CD14-positive monocyte (primary cell): ENCODE measurements around the gene CNOT6L. TPM values are rescaled to one million over a fixed set of nuclear protein-coding genes. Genes with fewer than 3 reads are reported as not detected.

Experiments
- DNase-seq, 3 donors: peaks; one replicate each; pipeline ENCODE4 v3.0.0-alpha.2; 2011 to 2022
- H2AFZ ChIP-seq: 2 replicates; pipeline ENCODE4 v1.6.0; 2012; ENCODE audit warnings: mild to moderate bottlenecking, low read depth, low read length, inconsistent platforms; ENCODE audit not compliant: insufficient read depth, poor library complexity, severe bottlenecking
- H3K27ac ChIP-seq, 2 donors: 1 replicate in 1 of 2; 2 replicates in 1 of 2; pipeline ENCODE4 v1.5.1; 2012 to 2013; ENCODE audit warnings: low read length in 2 of 2, control low read depth in 1 of 2, inconsistent platforms in 1 of 2, low read depth in 1 of 2, mild to moderate bottlenecking in 1 of 2
- H3K27me3 ChIP-seq, 2 donors: one replicate each; pipeline versions ENCODE4 v1.6.0 to v1.6.1; 2011 to 2013; ENCODE audit warnings: low read length in 2 of 2; ENCODE audit not compliant: control insufficient read depth in 2 of 2, insufficient read depth in 2 of 2
- H3K36me3 ChIP-seq, 2 donors: replicated peaks in 1 of 2; 1 replicate in 1 of 2; 2 replicates in 1 of 2; pipeline versions ENCODE4 v1.5.1 to v1.6.1; 2012 to 2013; ENCODE audit warnings: low read length in 2 of 2, control low read depth in 1 of 2, inconsistent platforms in 1 of 2, mild to moderate bottlenecking in 1 of 2; ENCODE audit not compliant: insufficient read depth in 2 of 2, control insufficient read depth in 1 of 2
- H3K4me1 ChIP-seq, 2 donors: 1 replicate in 1 of 2; 2 replicates in 1 of 2; pipeline versions ENCODE4 v1.5.1 to v1.6.1; 2012 to 2013; ENCODE audit warnings: low read length in 2 of 2, control low read depth in 1 of 2, inconsistent platforms in 1 of 2, mild to moderate bottlenecking in 1 of 2, moderate library complexity in 1 of 2; ENCODE audit not compliant: insufficient read depth in 2 of 2, control insufficient read depth in 1 of 2
- H3K4me2 ChIP-seq: replicated peaks from 2 replicates; pipeline ENCODE3; 2012; ENCODE audit warnings: low read length, moderate library complexity, mild to moderate bottlenecking; ENCODE audit not compliant: poor library complexity, severe bottlenecking; ENCODE audit errors: extremely low read depth
- H3K4me3 ChIP-seq, 3 experiments: fragments of 200-600 bp in 1 of 3; sonication (generic) in 1 of 3; replicated peaks in 1 of 3; 1 replicate in 2 of 3; 2 replicates in 1 of 3; pipeline ENCODE4 v1.5.1; 2011 to 2013; ENCODE audit warnings: low read length in 3 of 3, mild to moderate bottlenecking in 3 of 3, control low read depth in 2 of 3, low read depth in 2 of 3, inconsistent platforms in 1 of 3, moderate library complexity in 1 of 3
- H3K79me2 ChIP-seq: 2 replicates; pipeline ENCODE4 v1.6.0; 2012; ENCODE audit warnings: mild to moderate bottlenecking, control low read depth, inconsistent platforms, low read length, moderate library complexity; ENCODE audit not compliant: insufficient read depth
- H3K9ac ChIP-seq: 2 replicates; pipeline ENCODE4 v1.6.0; 2017; ENCODE audit warnings: low read length, mild to moderate bottlenecking; ENCODE audit not compliant: insufficient read depth, poor library complexity, severe bottlenecking
- H3K9me3 ChIP-seq, 2 donors: replicated peaks in 1 of 2; 1 replicate in 1 of 2; 2 replicates in 1 of 2; pipeline versions ENCODE4 v1.5.1 to v1.6.1; 2012 to 2013; ENCODE audit warnings: low read length in 2 of 2, control low read depth in 1 of 2; ENCODE audit not compliant: control insufficient read depth in 1 of 2, insufficient read depth in 1 of 2
- H4K20me1 ChIP-seq: 2 replicates; pipeline ENCODE4 v1.6.0; 2012; ENCODE audit warnings: mild to moderate bottlenecking, low read length, control low read depth, moderate library complexity; ENCODE audit not compliant: insufficient read depth
- H3K27ac Mint-ChIP-seq, 7 donors: one replicate each; pipeline ENCODE4 v1.8.0; 2020; ENCODE audit warnings: mild to moderate bottlenecking in 7 of 7, mixed read lengths in 7 of 7, moderate library complexity in 6 of 7, inconsistent platforms in 2 of 7
- H3K27me3 Mint-ChIP-seq, 3 donors: one replicate each; pipeline ENCODE4 v1.8.0; 2021 to 2022; ENCODE audit warnings: low read depth in 3 of 3, mild to moderate bottlenecking in 3 of 3, mixed read lengths in 3 of 3, moderate library complexity in 3 of 3, inconsistent platforms in 1 of 3
- H3K36me3 Mint-ChIP-seq, 2 donors: one replicate each; pipeline ENCODE4 v1.8.0; 2020; ENCODE audit warnings: mixed read lengths in 2 of 2, inconsistent platforms in 1 of 2, mild to moderate bottlenecking in 1 of 2
- H3K4me1 Mint-ChIP-seq: one replicate; pipeline ENCODE4 v1.8.0; 2020; ENCODE audit warnings: mild to moderate bottlenecking, mixed read lengths
- H3K4me3 Mint-ChIP-seq, 2 donors: one replicate each; pipeline ENCODE4 v1.8.0; 2020; ENCODE audit warnings: mild to moderate bottlenecking in 2 of 2, mixed read lengths in 2 of 2, moderate library complexity in 1 of 2
- H3K9me3 Mint-ChIP-seq, 7 donors: one replicate each; pipeline ENCODE4 v1.8.0; 2020 to 2022; ENCODE audit warnings: mixed read lengths in 7 of 7, mild to moderate bottlenecking in 6 of 7, moderate library complexity in 6 of 7, inconsistent platforms in 2 of 7
- WGBS: methylation state at CpG from one replicate; pipeline ENCODE4 v1.1.5; 2013; ENCODE audit warnings: missing lambda C conversion rate; ENCODE audit not compliant: insufficient coverage; 5-methylcytosine and 5-hydroxymethylcytosine counted together
- intact Hi-C, 2 donors: fragments of 100-400 bp; cut with micrococcal nuclease; formaldehyde crosslinking; loops; one replicate each; pipeline versions ENCODE4 v1.15.0 to v1.15.1; 2023
- polyA plus RNA-seq, 3 donors: library from polyadenylated mRNA; depleted of rRNA in 1 of 3; unstranded in 2 of 3; stranded (reverse) in 1 of 3; fragments of 300-500 nt in 2 of 3; fragments of >200 nt in 1 of 3; fragmentation: Illumina TruSeq in 2 of 3; gene quantifications; 1 replicate in 2 of 3; 2 replicates in 1 of 3; pipeline ENCODE4 v1.2.3, GENCODE V29; 2012 to 2021
- TF ChIP-seq, protein P1 (sequence below): fragments of 200-600 bp; IDR thresholded peaks from one replicate; pipeline ENCODE4 v1.8.0; 2022; ENCODE audit warnings: antibody characterized with exemption, mild to moderate bottlenecking

CNOT6L gene
- polyA plus RNA-seq, 3 donors, result 16.1 to 26.4 (median 26.3) TPM

- TF ChIP-seq, protein P1, sequence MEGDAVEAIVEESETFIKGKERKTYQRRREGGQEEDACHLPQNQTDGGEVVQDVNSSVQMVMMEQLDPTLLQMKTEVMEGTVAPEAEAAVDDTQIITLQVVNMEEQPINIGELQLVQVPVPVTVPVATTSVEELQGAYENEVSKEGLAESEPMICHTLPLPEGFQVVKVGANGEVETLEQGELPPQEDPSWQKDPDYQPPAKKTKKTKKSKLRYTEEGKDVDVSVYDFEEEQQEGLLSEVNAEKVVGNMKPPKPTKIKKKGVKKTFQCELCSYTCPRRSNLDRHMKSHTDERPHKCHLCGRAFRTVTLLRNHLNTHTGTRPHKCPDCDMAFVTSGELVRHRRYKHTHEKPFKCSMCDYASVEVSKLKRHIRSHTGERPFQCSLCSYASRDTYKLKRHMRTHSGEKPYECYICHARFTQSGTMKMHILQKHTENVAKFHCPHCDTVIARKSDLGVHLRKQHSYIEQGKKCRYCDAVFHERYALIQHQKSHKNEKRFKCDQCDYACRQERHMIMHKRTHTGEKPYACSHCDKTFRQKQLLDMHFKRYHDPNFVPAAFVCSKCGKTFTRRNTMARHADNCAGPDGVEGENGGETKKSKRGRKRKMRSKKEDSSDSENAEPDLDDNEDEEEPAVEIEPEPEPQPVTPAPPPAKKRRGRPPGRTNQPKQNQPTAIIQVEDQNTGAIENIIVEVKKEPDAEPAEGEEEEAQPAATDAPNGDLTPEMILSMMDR, result no peak
- no peak overlapping the region for H3K4me3 Mint-ChIP-seq
These were observed 67.4 kb downstream of the CNOT6L start for GRCh38 chr4:77751764-77752163.

DNA sequence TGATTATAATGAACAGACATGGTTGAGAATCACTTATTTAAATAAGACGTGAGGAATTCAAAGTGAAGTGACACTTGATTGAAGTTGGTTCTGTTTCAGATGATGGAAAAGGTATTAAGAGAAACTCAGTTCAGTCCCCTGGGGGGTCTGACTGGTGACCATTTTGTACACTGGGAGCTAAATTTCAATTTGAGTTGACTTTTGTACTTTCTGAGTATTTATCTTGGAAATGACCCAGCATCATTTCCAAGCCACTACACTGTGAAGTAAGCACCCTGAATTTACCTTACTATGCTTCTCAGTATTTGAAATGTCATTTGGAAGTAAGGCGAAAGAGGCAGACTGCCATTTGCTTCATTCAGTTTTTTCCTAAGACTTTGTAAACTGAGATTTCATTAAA lies 73.4 kb downstream of the CNOT6L start:
- Histone ChIP-seq H3K9ac (no peak overlapping the region), H3K9me3 (no peaks in the 10 kb centered on the region), H3K27me3 (no peaks in the 10 kb centered on the region), H3K79me2 (peaks cover 4% of the 10 kb centered on the region), H4K20me1 (peaks cover 9% of the 10 kb centered on the region), H3K4me2 (no peak overlapping the region), H3K36me3 (peaks cover 43 to 78% of the 10 kb centered on the region in 2 donors), H3K4me1 (no peaks in the 10 kb centered on the region), H3K4me3 (no peak overlapping the region), H2AFZ (no peak overlapping the region), H3K27ac (no peak overlapping the region)
- intact Hi-C loops, result no loop called here
- peaks cover 36 to 41% of the 10 kb centered on the region in 2 donors for H3K36me3 Mint-ChIP-seq
- 100% methylated on average over 1 of the region's 2 CpGs for WGBS
- TF ChIP-seq, protein P1, result no peak
- no peak overlapping the region for H3K4me3 Mint-ChIP-seq
- peaks cover 0 to 4% (median 0%) of the 10 kb centered on the region in 7 donors for H3K9me3 Mint-ChIP-seq
- peaks cover 0 to 2% (median 0%) of the 10 kb centered on the region in 3 donors for H3K27me3 Mint-ChIP-seq
- H3K4me1 Mint-ChIP-seq, result peaks cover 4% of the 10 kb centered on the region
- DNase-seq, result no peak
- no peak overlapping the region for H3K27ac Mint-ChIP-seq

More at GRCh38 chr4:77751764-77752163, 67.4 kb downstream of the CNOT6L start:
- Histone ChIP-seq H4K20me1 (peaks cover 13% of the 10 kb centered on the region), H3K27me3 (no peaks in the 10 kb centered on the region), H3K4me2 (no peak overlapping the region), H3K4me1 (no peaks in the 10 kb centered on the region), H3K79me2 (peaks cover 24% of the 10 kb centered on the region), H3K36me3 (peaks cover 41 to 86% of the 10 kb centered on the region in 2 donors), H3K4me3 (no peak overlapping the region), H3K9me3 (peaks cover 0 to 4% of the 10 kb centered on the region in 2 donors), H3K9ac (no peak overlapping the region), H2AFZ (no peak overlapping the region), H3K27ac (no peak overlapping the region)
- DNase-seq, result no peak
- no peaks in the 10 kb centered on the region for H3K4me1 Mint-ChIP-seq
- H3K9me3 Mint-ChIP-seq, result peaks cover 0 to 7% (median 4%) of the 10 kb centered on the region in 7 donors
- intact Hi-C loops, result no loop called here
- peaks cover 37 to 68% of the 10 kb centered on the region in 2 donors for H3K36me3 Mint-ChIP-seq
- H3K27me3 Mint-ChIP-seq, result peaks cover 0 to 2% (median 0%) of the 10 kb centered on the region in 3 donors
- no peak overlapping the region for H3K27ac Mint-ChIP-seq
- WGBS, result no CpG with 5 or more reads among the region's 2 CpGs
